GM10266 (cell line): Measurements from ENCODE around the gene SLC23A2.

Source experiments
- DNase-seq: peaks from one replicate; pipeline ENCODE4 v3.0.0; 2012; ENCODE audit errors: extremely low spot score
- TF ChIP-seq, protein P1 (sequence below): IDR thresholded peaks from 2 replicates; pipeline ENCODE4 v1.5.1; 2012; ENCODE audit warnings: mild to moderate bottlenecking, low read depth; ENCODE audit not compliant: control insufficient read depth, insufficient read depth; ENCODE audit errors: missing control alignments

Gene SLC23A2

DNA sequence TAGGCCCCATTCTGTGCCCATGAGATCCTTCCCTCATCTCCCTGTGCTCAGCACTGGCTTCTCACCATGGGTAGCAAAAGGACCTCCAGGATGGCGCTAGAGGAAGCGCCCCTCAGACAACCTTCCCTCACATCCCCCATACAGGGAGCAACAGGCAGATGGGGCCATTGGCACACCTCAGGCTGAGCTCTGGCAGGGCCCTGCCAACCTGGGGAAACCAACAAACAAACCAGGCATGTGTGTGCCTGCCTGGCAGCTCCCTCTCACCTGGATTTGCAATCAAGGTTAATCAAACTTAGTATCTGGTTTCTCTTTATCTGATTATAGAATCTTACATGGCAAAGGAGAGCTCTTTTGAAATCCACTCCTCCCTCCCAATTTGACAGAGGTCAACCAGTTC, 134.9 kb downstream of the SLC23A2 start:
- DNase-seq: no peak
- TF ChIP-seq, protein P1, sequence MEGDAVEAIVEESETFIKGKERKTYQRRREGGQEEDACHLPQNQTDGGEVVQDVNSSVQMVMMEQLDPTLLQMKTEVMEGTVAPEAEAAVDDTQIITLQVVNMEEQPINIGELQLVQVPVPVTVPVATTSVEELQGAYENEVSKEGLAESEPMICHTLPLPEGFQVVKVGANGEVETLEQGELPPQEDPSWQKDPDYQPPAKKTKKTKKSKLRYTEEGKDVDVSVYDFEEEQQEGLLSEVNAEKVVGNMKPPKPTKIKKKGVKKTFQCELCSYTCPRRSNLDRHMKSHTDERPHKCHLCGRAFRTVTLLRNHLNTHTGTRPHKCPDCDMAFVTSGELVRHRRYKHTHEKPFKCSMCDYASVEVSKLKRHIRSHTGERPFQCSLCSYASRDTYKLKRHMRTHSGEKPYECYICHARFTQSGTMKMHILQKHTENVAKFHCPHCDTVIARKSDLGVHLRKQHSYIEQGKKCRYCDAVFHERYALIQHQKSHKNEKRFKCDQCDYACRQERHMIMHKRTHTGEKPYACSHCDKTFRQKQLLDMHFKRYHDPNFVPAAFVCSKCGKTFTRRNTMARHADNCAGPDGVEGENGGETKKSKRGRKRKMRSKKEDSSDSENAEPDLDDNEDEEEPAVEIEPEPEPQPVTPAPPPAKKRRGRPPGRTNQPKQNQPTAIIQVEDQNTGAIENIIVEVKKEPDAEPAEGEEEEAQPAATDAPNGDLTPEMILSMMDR: no peak

DNA sequence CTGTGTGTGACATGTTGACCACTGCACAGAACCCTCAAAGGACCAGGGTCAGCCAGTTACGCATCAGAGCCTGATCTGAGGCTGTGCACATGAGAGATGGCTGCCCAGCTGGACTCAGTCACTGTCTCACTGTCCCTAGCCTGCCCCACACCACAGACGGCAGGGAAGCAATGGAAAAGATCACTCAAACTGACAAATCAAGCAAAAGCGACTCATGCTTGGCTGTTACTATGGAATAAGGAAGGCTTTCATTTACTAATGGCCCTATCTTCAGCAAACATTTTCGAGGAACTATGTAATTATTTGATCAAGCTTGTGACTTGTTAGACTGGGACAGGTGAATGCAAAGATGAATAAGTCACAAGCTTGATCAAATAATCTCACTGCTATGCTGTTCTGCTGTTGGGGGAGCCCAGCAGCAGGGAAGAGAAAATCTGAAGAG, 137.0 kb downstream of the SLC23A2 start:
- TF ChIP-seq, protein P1: no peak
- DNase-seq: no peak

DNA sequence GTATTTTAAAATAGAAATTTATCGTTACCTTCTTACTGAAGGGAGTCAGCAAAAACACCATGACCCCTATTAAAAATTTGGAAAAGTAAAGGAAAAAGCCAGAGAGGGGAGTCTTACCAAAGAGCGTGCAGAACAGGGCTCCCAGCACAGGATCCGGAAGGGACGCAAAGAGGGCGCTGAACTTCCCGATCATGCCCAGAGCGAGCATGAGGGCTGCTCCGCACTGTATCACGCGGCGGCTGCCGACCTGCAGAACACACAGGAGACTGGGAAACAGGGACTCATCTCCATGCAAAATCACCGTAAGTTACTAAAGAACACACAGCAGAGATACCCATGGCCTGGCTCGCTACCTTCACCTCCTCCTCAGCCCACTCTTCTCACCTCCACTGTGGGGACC, 138.6 kb downstream of the SLC23A2 start:
- no peak for DNase-seq
- TF ChIP-seq, protein P1: no peak

DNA sequence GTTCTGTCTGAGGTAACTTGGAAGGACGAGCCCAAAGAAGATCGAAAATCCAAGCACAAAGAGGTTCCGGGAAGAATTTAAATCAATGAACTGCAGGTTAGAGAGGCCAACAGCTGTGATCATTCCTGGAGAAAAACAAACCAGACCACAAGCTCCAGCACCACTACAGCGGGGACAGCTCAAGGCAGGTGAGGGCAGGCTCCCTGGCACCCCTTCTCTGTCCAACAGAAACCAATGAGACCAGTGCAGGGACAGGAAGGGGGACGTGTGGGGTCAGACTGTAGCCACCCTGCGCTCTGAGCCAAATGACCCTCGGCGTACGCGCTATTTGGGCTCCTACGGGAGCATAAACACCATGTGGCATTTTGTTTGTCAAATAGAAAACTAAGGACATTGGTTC, 139.3 kb downstream of the SLC23A2 start:
- TF ChIP-seq, protein P1: no peak
- DNase-seq: no peak

DNA sequence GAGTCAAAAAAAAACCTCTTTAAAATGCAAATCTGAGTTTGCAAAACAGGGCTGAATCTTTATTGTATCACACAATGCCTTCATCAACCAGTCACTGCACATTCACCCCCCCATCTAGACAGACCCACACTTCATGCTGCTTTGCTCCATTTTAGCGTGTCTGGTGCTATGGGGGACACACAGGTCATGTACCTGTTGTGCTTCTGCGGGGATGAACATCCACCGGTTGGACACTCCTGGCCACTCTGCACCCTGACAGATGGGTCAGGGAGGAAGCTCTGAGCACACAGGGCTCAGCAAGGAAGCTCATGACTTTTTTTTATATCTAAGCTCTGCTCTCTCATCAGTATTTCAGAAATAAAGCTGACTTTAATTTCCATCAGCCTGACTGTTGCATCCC, 143.3 kb downstream of the SLC23A2 start:
- no peak for DNase-seq
- TF ChIP-seq, protein P1: no peak

DNA sequence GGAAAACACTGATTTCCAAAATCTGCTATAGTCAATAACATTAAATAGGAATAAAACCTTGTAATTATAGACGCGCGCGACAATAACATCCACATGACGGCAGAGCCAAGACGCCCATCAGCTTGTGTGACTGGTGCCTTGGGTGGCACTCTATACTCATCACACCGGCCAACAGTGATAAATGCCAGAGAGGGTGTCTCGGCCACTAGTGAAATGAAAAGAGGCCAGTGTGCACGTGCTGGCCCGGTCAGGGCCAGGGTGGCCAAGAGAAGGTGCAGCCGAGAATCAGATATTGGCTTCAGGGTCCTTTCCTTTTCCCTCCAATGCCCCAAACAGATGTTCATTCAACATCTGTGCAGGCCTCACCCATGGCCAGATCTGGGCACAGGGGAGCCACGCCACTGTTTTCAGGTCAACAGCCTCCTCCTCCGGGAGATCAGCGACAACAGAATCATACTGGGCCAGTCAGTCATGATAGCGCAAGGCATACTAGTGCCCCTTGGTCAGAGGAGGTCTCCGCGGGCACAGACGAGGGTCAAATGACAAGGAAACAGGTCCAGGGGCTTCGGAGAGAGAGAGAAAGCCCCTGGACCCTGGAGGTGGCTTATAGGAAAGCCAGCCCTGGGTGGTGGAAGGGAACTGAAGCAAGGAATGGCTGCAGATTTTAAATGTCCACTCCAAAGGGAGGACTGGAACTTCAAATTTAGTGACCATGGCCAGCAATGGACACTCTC, 145.1 kb downstream of the SLC23A2 start:
- DNase-seq: no peak
- TF ChIP-seq, protein P1: no peak

DNA sequence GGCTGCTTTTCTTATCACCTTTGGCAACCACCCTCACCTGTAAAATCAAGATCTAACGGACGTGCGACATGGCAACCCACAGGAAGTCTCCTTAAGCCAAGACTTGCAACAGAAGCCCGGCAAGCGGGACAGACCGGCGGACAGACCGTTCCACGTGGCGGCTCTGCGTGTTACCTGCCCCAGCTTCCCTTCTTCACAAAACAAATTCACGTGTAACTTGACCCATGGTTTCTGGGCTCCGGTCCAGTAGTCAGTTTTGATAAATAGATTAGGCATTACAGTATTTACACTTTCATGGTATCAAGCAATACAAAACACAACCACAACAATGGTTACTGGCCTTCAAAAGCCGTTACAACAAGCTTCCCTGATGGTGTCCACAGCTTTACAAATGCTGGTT, 145.8 kb downstream of the SLC23A2 start:
- DNase-seq: no peak
- TF ChIP-seq, protein P1: no peak
